H9 (cell line): Measurements from ENCODE around the gene HPSE. TPM values are rescaled to one million over a fixed set of nuclear protein-coding genes. Genes with fewer than 3 reads are reported as not detected.

Source experiments
- DNase-seq: peaks from one replicate; pipeline ENCODE4 v3.0.0-alpha.2; 2017
- H2AFZ ChIP-seq: one replicate; pipeline ENCODE4 v1.6.1; 2013; ENCODE audit warnings: mild to moderate bottlenecking, low read length, control low read depth, moderate library complexity
- H2AK5ac ChIP-seq: 2 replicates; pipeline ENCODE4 v1.6.1; 2013; ENCODE audit warnings: low read length, control low read depth, mixed read lengths; ENCODE audit not compliant: insufficient read length
- H2BK120ac ChIP-seq: one replicate; pipeline ENCODE4 v1.6.1; 2013; ENCODE audit warnings: low read depth, mild to moderate bottlenecking, low read length, control low read depth, inconsistent platforms; ENCODE audit not compliant: poor library complexity, severe bottlenecking
- H2BK12ac ChIP-seq: 2 replicates; pipeline ENCODE4 v1.6.1; 2013; ENCODE audit warnings: low read length, control low read depth, mixed read lengths, low read depth; ENCODE audit not compliant: insufficient read length
- H2BK15ac ChIP-seq: 2 replicates; pipeline ENCODE4 v1.6.1; 2013; ENCODE audit warnings: low read depth, low read length, control low read depth
- H2BK20ac ChIP-seq: one replicate; pipeline ENCODE4 v1.6.1; 2013; ENCODE audit warnings: low read depth, mild to moderate bottlenecking, low read length, control low read depth, inconsistent platforms; ENCODE audit not compliant: poor library complexity, severe bottlenecking
- H2BK5ac ChIP-seq: 2 replicates; pipeline ENCODE4 v1.6.1; 2013; ENCODE audit warnings: low read length, control low read depth, mixed read lengths; ENCODE audit not compliant: insufficient read length
- H3K14ac ChIP-seq: 2 replicates; pipeline ENCODE4 v1.6.1; 2013; ENCODE audit warnings: low read length, control low read depth; ENCODE audit not compliant: insufficient read depth
- H3K18ac ChIP-seq: 2 replicates; pipeline ENCODE4 v1.6.1; 2013; ENCODE audit warnings: low read depth, mild to moderate bottlenecking, mixed read lengths, low read length, control low read depth; ENCODE audit not compliant: insufficient read length
- H3K23ac ChIP-seq: 2 replicates; pipeline ENCODE4 v1.6.1; 2013; ENCODE audit warnings: low read length, control low read depth, mixed read lengths, low read depth; ENCODE audit not compliant: insufficient read length
- H3K23me2 ChIP-seq: 2 replicates; pipeline ENCODE4 v1.6.1; 2013; ENCODE audit warnings: low read depth, mild to moderate bottlenecking, mixed read lengths, low read length, control low read depth; ENCODE audit not compliant: insufficient read length, poor library complexity, severe bottlenecking
- H3K27ac ChIP-seq: 2 replicates; pipeline ENCODE4 v1.5.1; 2013; ENCODE audit warnings: low read length, control low read depth, mixed read lengths, low read depth; ENCODE audit not compliant: insufficient read length
- H3K27me3 ChIP-seq: 2 replicates; pipeline ENCODE4 v1.6.1; 2013; ENCODE audit warnings: low read length, control low read depth, inconsistent platforms; ENCODE audit not compliant: insufficient read depth
- H3K4ac ChIP-seq: 2 replicates; pipeline ENCODE4 v1.6.1; 2013; ENCODE audit warnings: low read depth, mild to moderate bottlenecking, control low read depth, inconsistent platforms, low read length, moderate library complexity
- H3K4me1 ChIP-seq: 2 replicates; pipeline ENCODE4 v1.6.1; 2013; ENCODE audit warnings: low read length, control low read depth, inconsistent platforms; ENCODE audit not compliant: insufficient read depth
- H3K4me2 ChIP-seq: 2 replicates; pipeline ENCODE4 v1.6.1; 2013; ENCODE audit warnings: low read length, control low read depth, mixed read lengths; ENCODE audit not compliant: insufficient read length, insufficient read depth
- H3K56ac ChIP-seq: 2 replicates; pipeline ENCODE4 v1.6.1; 2013; ENCODE audit warnings: low read depth, mild to moderate bottlenecking, mixed read lengths, low read length, control low read depth; ENCODE audit not compliant: insufficient read length
- H3K79me1 ChIP-seq: 2 replicates; pipeline ENCODE4 v1.6.1; 2013; ENCODE audit warnings: low read depth, mild to moderate bottlenecking, moderate library complexity, low read length, control low read depth, inconsistent platforms; ENCODE audit not compliant: insufficient read depth, poor library complexity, severe bottlenecking
- H3K79me2 ChIP-seq: 2 replicates; pipeline ENCODE4 v1.6.1; 2013; ENCODE audit warnings: low read length, control low read depth, inconsistent platforms; ENCODE audit not compliant: insufficient read depth
- H3K9ac ChIP-seq: 2 replicates; pipeline ENCODE4 v1.6.1; 2013; ENCODE audit warnings: low read length, control low read depth, mixed read lengths; ENCODE audit not compliant: insufficient read length; ENCODE audit errors: extremely low read depth
- H3K9me3 ChIP-seq: one replicate; pipeline ENCODE4 v1.6.1; 2013; ENCODE audit warnings: low read depth, low read length, inconsistent platforms; ENCODE audit not compliant: control insufficient read depth
- H3T11ph ChIP-seq: one replicate; pipeline ENCODE4 v1.6.1; 2013; ENCODE audit warnings: mild to moderate bottlenecking, low read length, control low read depth, inconsistent platforms
- H4K20me1 ChIP-seq: one replicate; pipeline ENCODE4 v1.6.1; 2013; ENCODE audit not compliant: control insufficient read depth, insufficient read length, insufficient read depth
- H4K5ac ChIP-seq: 2 replicates; pipeline ENCODE4 v1.6.1; 2013; ENCODE audit warnings: low read depth, mild to moderate bottlenecking, mixed read lengths, low read length, control low read depth; ENCODE audit not compliant: insufficient read length
- H4K8ac ChIP-seq: replicated peaks from 2 replicates; pipeline ENCODE4 v1.6.1; 2013; ENCODE audit warnings: low read length, control low read depth, mixed read lengths, low read depth; ENCODE audit not compliant: insufficient read length
- H4K91ac ChIP-seq: 2 replicates; pipeline ENCODE4 v1.6.1; 2013; ENCODE audit warnings: low read depth, mild to moderate bottlenecking, moderate library complexity, mixed read lengths, low read length, control low read depth; ENCODE audit not compliant: insufficient read length
- H3K27ac Mint-ChIP-seq, 3 experiments: 2 replicates in 2 of 3; 3 replicates in 1 of 3; pipeline ENCODE4 v1.8.0; 2020 to 2021; ENCODE audit warnings: mixed read lengths in 3 of 3, mild to moderate bottlenecking in 1 of 3, moderate library complexity in 1 of 3
- H3K27me3 Mint-ChIP-seq: 2 replicates; pipeline ENCODE4 v1.8.0; 2021; ENCODE audit warnings: low read depth, mild to moderate bottlenecking, moderate library complexity, mixed read lengths
- H3K36me3 Mint-ChIP-seq, 3 experiments: 2 replicates in 2 of 3; 3 replicates in 1 of 3; pipeline ENCODE4 v1.8.0; 2020 to 2021; ENCODE audit warnings: low read depth in 3 of 3, mixed read lengths in 3 of 3; ENCODE audit not compliant: insufficient read depth in 1 of 3
- H3K4me1 Mint-ChIP-seq, 2 experiments: 2 replicates each; pipeline ENCODE4 v1.8.0; 2020; ENCODE audit warnings: mixed read lengths in 2 of 2
- H3K4me3 Mint-ChIP-seq, 2 experiments: 2 replicates in 1 of 2; 3 replicates in 1 of 2; pipeline ENCODE4 v1.8.0; 2020 to 2021; ENCODE audit warnings: mild to moderate bottlenecking in 2 of 2, mixed read lengths in 2 of 2, moderate library complexity in 1 of 2
- H3K9me3 Mint-ChIP-seq, 2 experiments: 2 replicates in 1 of 2; 3 replicates in 1 of 2; pipeline ENCODE4 v1.8.0; 2020; ENCODE audit warnings: mild to moderate bottlenecking in 2 of 2, mixed read lengths in 2 of 2, moderate library complexity in 1 of 2
- CTCF ChIP-seq: fragments of 200-600 bp; sonication (generic); conservative IDR thresholded peaks from 3 replicates; pipeline ENCODE4 v1.8.0; 2021; ENCODE audit warnings: antibody characterized with exemption, mild to moderate bottlenecking
- WGBS: extraction: QIAGEN DNeasy Blood & Tissue Kit; methylation state at CpG from one replicate; pipeline ENCODE4 v1.1.7; 2013; ENCODE audit warnings: missing lambda C conversion rate, low lambda C conversion rate, mixed read lengths; ENCODE audit not compliant: insufficient read length; ENCODE audit errors: extremely low coverage; 5-methylcytosine and 5-hydroxymethylcytosine counted together
- total RNA-seq: library from RNA; stranded (reverse); gene quantifications from 2 replicates; pipeline ENCODE4 v1.2.1, GENCODE V29; 2021

HPSE gene
- total RNA-seq, 1 experiment from 2014 or later = 2.0 TPM

GRCh38 chr4:83261307-83261706 is 73.3 kb downstream of the HPSE start:
- Histone ChIP-seq H2AK5ac (no peak overlapping the region), H3K4ac (no peak overlapping the region), H2BK5ac (no peak overlapping the region), H4K5ac (no peak overlapping the region), H4K20me1 (no peaks in the 10 kb centered on the region), H2BK120ac (no peak overlapping the region), H2BK15ac (no peak overlapping the region), H3K4me1 (no peaks in the 10 kb centered on the region), H4K91ac (no peak overlapping the region), H3K23me2 (no peaks in the 10 kb centered on the region), H3K79me2 (no peaks in the 10 kb centered on the region), H4K8ac (no peak overlapping the region), H3K23ac (no peak overlapping the region), H3K9ac (no peak overlapping the region), H3K14ac (no peak overlapping the region), H2BK20ac (no peak overlapping the region), H3K79me1 (no peaks in the 10 kb centered on the region), H3K18ac (no peak overlapping the region), H2BK12ac (no peak overlapping the region), H3K56ac (no peak overlapping the region), H3K9me3 (no peaks in the 10 kb centered on the region), H3T11ph (no peak overlapping the region), H3K27me3 (no peaks in the 10 kb centered on the region), H2AFZ (no peak overlapping the region), H3K27ac (no peak overlapping the region), H3K4me2 (no peak overlapping the region)
- Mint-ChIP-seq H3K27me3 (no peaks in the 10 kb centered on the region), H3K9me3 (no peaks in the 10 kb centered on the region), H3K36me3 (peaks cover 3 to 27% (median 10%) of the 10 kb centered on the region in 3 experiments; a peak in 5 of 7 replicates), H3K4me1 (no peaks in the 10 kb centered on the region), H3K27ac (no peak overlapping the region), H3K4me3 (no peak overlapping the region)
- no peak for TF ChIP-seq CTCF
- no CpG with 5 or more reads among the region's 5 CpGs for WGBS
- DNase-seq = no peak
